Measurements from ENCODE around the gene DEK.

- TF ChIP-seq CTCF (IDR thresholded peaks at IDR 0.05 in 2 of 3, conservative IDR thresholded peaks at IDR 0.05 in 1 of 3; ENCODE audit: borderline replicate concordance in 1 of 3, insufficient read depth in 1 of 3, low read depth in 2 of 3, low read length in 2 of 3) (no peak), ATF3 (IDR thresholded peaks at IDR 0.05) (no peak)
Observed at GRCh38 chr6:18209539-18210197, 54.7 kb downstream of the DEK start.

Data from HCT116 (cell line).